AG10803 (cell line): ENCODE measurements around the gene SCYGR8.

Source experiments
- DNase-seq: peaks from one replicate; pipeline ENCODE4 v3.0.0; 2010; ENCODE audit warnings: low read depth
- H3K4me3 ChIP-seq: 2 replicates; pipeline ENCODE4 v1.5.1; 2011; ENCODE audit warnings: mild to moderate bottlenecking, low read length, control low read depth
- TF ChIP-seq, protein P1 (sequence below): conservative IDR thresholded peaks from 2 replicates; pipeline ENCODE4 v1.5.1; 2011; ENCODE audit warnings: mild to moderate bottlenecking, low read length, control low read depth, inconsistent platforms

SCYGR8 gene

DNA sequence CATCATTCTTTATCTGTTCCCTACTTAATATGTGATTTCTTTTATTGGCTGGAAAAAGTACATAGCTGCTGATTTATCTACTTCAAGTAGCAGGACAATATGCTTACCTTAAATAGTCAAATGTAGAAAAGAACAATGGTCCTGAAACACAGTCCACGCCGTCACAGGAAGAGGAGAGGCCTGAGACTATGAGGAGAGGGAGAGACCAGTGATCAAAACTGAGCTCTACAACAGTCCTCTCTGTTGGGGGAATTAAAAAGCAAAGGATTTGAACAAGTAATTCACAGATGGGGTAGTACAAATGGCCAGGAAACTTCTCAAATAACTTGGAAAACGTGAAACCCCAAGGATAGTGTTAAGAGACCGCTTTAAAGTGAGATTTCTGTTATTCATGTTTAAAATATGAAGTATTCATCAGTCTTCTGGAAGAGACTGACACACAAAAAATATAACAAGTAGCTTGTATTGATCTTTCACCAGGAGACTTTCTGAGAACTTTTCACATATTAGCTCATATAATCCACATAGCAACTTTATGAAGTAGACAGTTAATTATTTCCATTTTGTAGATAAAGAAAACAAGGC is 20.2 kb downstream of the SCYGR8 start:
- TF ChIP-seq, protein P1, sequence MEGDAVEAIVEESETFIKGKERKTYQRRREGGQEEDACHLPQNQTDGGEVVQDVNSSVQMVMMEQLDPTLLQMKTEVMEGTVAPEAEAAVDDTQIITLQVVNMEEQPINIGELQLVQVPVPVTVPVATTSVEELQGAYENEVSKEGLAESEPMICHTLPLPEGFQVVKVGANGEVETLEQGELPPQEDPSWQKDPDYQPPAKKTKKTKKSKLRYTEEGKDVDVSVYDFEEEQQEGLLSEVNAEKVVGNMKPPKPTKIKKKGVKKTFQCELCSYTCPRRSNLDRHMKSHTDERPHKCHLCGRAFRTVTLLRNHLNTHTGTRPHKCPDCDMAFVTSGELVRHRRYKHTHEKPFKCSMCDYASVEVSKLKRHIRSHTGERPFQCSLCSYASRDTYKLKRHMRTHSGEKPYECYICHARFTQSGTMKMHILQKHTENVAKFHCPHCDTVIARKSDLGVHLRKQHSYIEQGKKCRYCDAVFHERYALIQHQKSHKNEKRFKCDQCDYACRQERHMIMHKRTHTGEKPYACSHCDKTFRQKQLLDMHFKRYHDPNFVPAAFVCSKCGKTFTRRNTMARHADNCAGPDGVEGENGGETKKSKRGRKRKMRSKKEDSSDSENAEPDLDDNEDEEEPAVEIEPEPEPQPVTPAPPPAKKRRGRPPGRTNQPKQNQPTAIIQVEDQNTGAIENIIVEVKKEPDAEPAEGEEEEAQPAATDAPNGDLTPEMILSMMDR: no peak
- DNase-seq: no peak

GRCh38 chr2:227766373-227766883 is 20.7 kb downstream of the SCYGR8 start:
- DNase-seq: peak; percentile 68
- TF ChIP-seq, protein P1: peak; percentile 92
- H3K4me3 ChIP-seq: no peak overlapping the region

More for the DNA sequence above, 20.2 kb downstream of the SCYGR8 start:
- no peak overlapping the region for H3K4me3 ChIP-seq

- H3K4me3 ChIP-seq: no peak overlapping the region
- TF ChIP-seq, protein P1: no peak
- DNase-seq: no peak
Measured at GRCh38 chr2:227767830-227768229, 22.1 kb downstream of the SCYGR8 start.

DNA sequence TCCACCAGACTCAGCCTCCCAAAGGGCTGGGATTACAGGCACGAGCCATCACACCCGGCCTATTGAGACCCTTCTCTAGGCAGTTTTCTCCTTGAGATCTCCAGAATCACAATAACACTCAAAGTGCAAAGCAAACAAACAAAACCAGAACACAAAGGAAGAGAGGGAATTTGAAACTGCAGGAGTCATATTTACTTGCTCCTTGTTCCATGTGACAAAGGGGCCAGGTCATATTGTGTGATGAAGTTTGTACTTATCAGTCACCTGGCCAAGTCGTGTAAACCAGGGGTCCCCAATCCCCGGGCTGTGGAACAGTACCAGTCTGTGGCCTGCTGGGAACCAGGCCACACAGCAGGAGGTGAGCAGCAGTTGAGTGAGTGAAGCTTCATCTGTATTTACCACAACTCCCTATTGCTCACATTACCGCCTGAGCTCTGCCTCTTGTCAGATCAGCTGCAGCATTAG is 26.5 kb downstream of the SCYGR8 start:
- TF ChIP-seq, protein P1: no peak
- no peak overlapping the region for H3K4me3 ChIP-seq
- no peak for DNase-seq

DNA sequence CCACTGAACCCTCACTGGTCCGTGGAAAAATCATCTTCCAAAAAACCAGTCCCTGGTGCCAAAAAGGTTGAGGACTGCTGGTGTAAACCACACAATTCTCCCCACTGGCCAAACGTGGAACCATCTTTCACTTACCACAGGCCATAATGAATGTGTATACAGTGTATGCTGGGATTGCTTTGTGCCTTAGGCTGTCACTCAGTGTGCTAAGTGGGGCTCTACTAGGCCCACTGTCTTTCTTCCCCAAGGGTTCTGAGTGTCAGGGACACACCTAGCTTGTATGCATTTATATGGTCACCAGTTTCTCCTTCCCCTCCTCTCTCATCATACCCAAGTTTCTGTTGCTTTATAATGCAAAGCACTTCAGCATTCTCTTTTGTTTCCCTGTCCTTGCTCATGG is 27.2 kb downstream of the SCYGR8 start:
- H3K4me3 ChIP-seq: no peak overlapping the region
- TF ChIP-seq, protein P1: no peak
- DNase-seq: no peak

- H3K4me3 ChIP-seq: no peak overlapping the region
- DNase-seq: no peak
- TF ChIP-seq, protein P1: peak; percentile 23; the same call in 1 of the 2 replicates
Measured at GRCh38 chr2:227774011-227774624, 28.4 kb downstream of the SCYGR8 start.
